PC-3 (cell line): ENCODE data around the gene OTUB1. TPM values are rescaled to one million over a fixed set of nuclear protein-coding genes. Genes with fewer than 3 reads are reported as not detected.

Source experiments
- ATAC-seq: fragments of 200-7000 bp; cut with Tn5 transposase; 2 replicates; pipeline ENCODE4 v1.9.1; 2020; ENCODE audit warnings: mild to moderate bottlenecking, moderate library complexity
- BruUV-seq: library from RNA; stranded (reverse); fragments of 400-500 nt; replicated peaks from 2 replicates; lab custom pipeline; 2021; lab: Mats Ljungman, UMichigan
- CTCF ChIA-PET: fragments of 300-600 bp; sonication (Branson Sonifier 250); formaldehyde crosslinking; loops from one replicate; lab custom pipeline; 2022; ENCODE audit warnings: antibody characterized with exemption; lab: Charles Lee
- POLR2A ChIA-PET: fragments of 300-600 bp; sonication (Branson Sonifier 250); formaldehyde crosslinking; loops from one replicate; lab custom pipeline; 2022; ENCODE audit warnings: antibody characterized with exemption; ENCODE audit not compliant: unreplicated experiment; lab: Charles Lee
- DNase-seq: peaks from one replicate; pipeline ENCODE4 v3.0.0-alpha.2; 2015
- H2AFZ ChIP-seq: fragments of 300-600 bp; sonication (generic); 2 replicates; pipeline ENCODE4 v1.6.0; 2016; ENCODE audit warnings: antibody characterized with exemption, low read length
- H3F3A ChIP-seq: fragments of 300-600 bp; sonication (generic); one replicate; pipeline ENCODE4 v1.6.0; 2017; ENCODE audit warnings: antibody characterized with exemption, low read length, control low read depth, mild to moderate bottlenecking; ENCODE audit not compliant: unreplicated experiment
- H3K27ac ChIP-seq: fragments of 300-600 bp; sonication (generic); 2 replicates; pipeline ENCODE4 v1.5.1; 2016; ENCODE audit warnings: mild to moderate bottlenecking, low read length
- H3K27me3 ChIP-seq: fragments of 300-600 bp; sonication (generic); 2 replicates; pipeline ENCODE4 v1.6.1; 2016; ENCODE audit warnings: low read length, mixed read lengths
- H3K36me3 ChIP-seq: fragments of 300-600 bp; sonication (generic); 2 replicates; pipeline ENCODE4 v1.6.1; 2016; ENCODE audit warnings: low read depth, mixed run types, low read length, mixed read lengths
- H3K4me1 ChIP-seq: fragments of 300-600 bp; sonication (generic); 2 replicates; pipeline ENCODE4 v1.5.1; 2016; ENCODE audit warnings: low read length; ENCODE audit not compliant: insufficient read depth
- H3K4me2 ChIP-seq: fragments of 300-600 bp; sonication (generic); 2 replicates; pipeline ENCODE4 v1.6.0; 2016; ENCODE audit warnings: low read length
- H3K4me3 ChIP-seq: fragments of 300-600 bp; sonication (generic); 2 replicates; pipeline ENCODE4 v1.5.1; 2016; ENCODE audit warnings: mild to moderate bottlenecking, low read length, mixed read lengths
- H3K79me2 ChIP-seq: fragments of 300-600 bp; sonication (generic); 2 replicates; pipeline ENCODE4 v1.6.1; 2017; ENCODE audit warnings: low read length, mixed read lengths
- H3K9ac ChIP-seq: fragments of 300-600 bp; sonication (generic); 2 replicates; pipeline ENCODE4 v1.6.0; 2016; ENCODE audit warnings: mild to moderate bottlenecking, low read length
- H3K9me2 ChIP-seq: fragments of 300-600 bp; sonication (generic); replicated peaks from 2 replicates; pipeline ENCODE4 v1.6.1; 2016; ENCODE audit warnings: mixed run types, low read length, mixed read lengths
- H3K9me3 ChIP-seq: fragments of 300-600 bp; sonication (generic); 2 replicates; pipeline ENCODE4 v1.6.1; 2016; ENCODE audit warnings: low read length, mixed read lengths
- H4K20me1 ChIP-seq: fragments of 300-600 bp; sonication (generic); 2 replicates; pipeline ENCODE4 v1.6.1; 2016; ENCODE audit warnings: low read length, mixed read lengths
- CTCF ChIP-seq: fragments of 300-600 bp; sonication (generic); conservative IDR thresholded peaks from 2 replicates; pipeline ENCODE4 v1.5.1; 2017; ENCODE audit warnings: antibody characterized with exemption, low read depth, mild to moderate bottlenecking, low read length
- EZH2 ChIP-seq: fragments of 300-600 bp; sonication (generic); IDR thresholded peaks from one replicate; pipeline ENCODE4 v1.6.1; 2017; ENCODE audit warnings: antibody characterized with exemption, mild to moderate bottlenecking, low read length; ENCODE audit not compliant: unreplicated experiment
- EZH2phosphoT487 ChIP-seq: fragments of 300-600 bp; sonication (generic); IDR thresholded peaks from 2 replicates; pipeline ENCODE4 v1.6.1; 2018; ENCODE audit warnings: mild to moderate bottlenecking, antibody characterized with exemption, low read length, borderline replicate concordance
- intact Hi-C: fragments of 100-400 bp; cut with micrococcal nuclease; formaldehyde crosslinking; loops from 2 replicates; pipeline ENCODE4 v1.9.0; 2023
- total RNA-seq: library from RNA; depleted of rRNA; stranded (reverse); fragments of >200 nt; gene quantifications from 2 replicates; pipeline ENCODE4 v1.2.3, GENCODE V29; 2014

The OTUB1 gene
- total RNA-seq, 1 experiment from 2014 or later, result 129 TPM

GRCh38 chr11:64023712-64024710 lies 37.8 kb downstream of the OTUB1 start:
- H3K9me3 ChIP-seq, result no peaks in the 10 kb centered on the region
- POLR2A ChIA-PET, result no interaction called here
- no peaks in the 10 kb centered on the region for H4K20me1 ChIP-seq
- CTCF ChIA-PET, result no interaction called here
- no peaks in the 10 kb centered on the region for H3K27me3 ChIP-seq
- no peak overlapping the region for H2AFZ ChIP-seq
- H3K4me2 ChIP-seq, result no peak overlapping the region
- no peak overlapping the region for H3K27ac ChIP-seq
- no peak overlapping the region for H3K4me3 ChIP-seq
- no peaks in the 10 kb centered on the region for H3K79me2 ChIP-seq
- H3K9ac ChIP-seq, result no peak overlapping the region
- no peaks in the 10 kb centered on the region for H3K4me1 ChIP-seq
- TF ChIP-seq EZH2, result no peak
- TF ChIP-seq EZH2phosphoT487, result no peak
- no peak for TF ChIP-seq CTCF
- H3F3A ChIP-seq, result no peaks in the 10 kb centered on the region
- ATAC-seq, result no peak
- intact Hi-C loops, result no loop called here
- BruUV-seq, result no TSS peak
- no peak for DNase-seq
- H3K9me2 ChIP-seq, result no peaks in the 10 kb centered on the region
- H3K36me3 ChIP-seq, result no peaks in the 10 kb centered on the region

- no peak for DNase-seq
- intact Hi-C loops, result no loop called here
These were observed 39.0 kb downstream of the OTUB1 start for GRCh38 chr11:64025205-64025604.

More at GRCh38 chr11:64025205-64025604, 39.0 kb downstream of the OTUB1 start:
- H3K9me3 ChIP-seq, result no peaks in the 10 kb centered on the region
- H3F3A ChIP-seq, result no peaks in the 10 kb centered on the region
- H3K4me3 ChIP-seq, result no peak overlapping the region
- ChIA-PET CTCF (no interaction called here), POLR2A (interaction anchor here (0.6 kb wide), 1 partner anchor 73 kb away, joined by 3 read pairs; no protein-coding TSS in a partner anchor)
- no peaks in the 10 kb centered on the region for H4K20me1 ChIP-seq
- no peaks in the 10 kb centered on the region for H3K27me3 ChIP-seq
- H3K9ac ChIP-seq, result no peak overlapping the region
- BruUV-seq, result no TSS peak
- H3K27ac ChIP-seq, result no peak overlapping the region
- no peaks in the 10 kb centered on the region for H3K9me2 ChIP-seq
- H3K4me2 ChIP-seq, result no peak overlapping the region
- no peaks in the 10 kb centered on the region for H3K36me3 ChIP-seq
- ATAC-seq, result peak; percentile 17; the same call in 1 of the 2 replicates
- H3K79me2 ChIP-seq, result no peaks in the 10 kb centered on the region
- H3K4me1 ChIP-seq, result no peaks in the 10 kb centered on the region
- H2AFZ ChIP-seq, result no peak overlapping the region
- TF ChIP-seq EZH2 (no peak), CTCF (no peak), EZH2phosphoT487 (no peak)
